Large intestine (tissue), 3 donors: ENCODE data around the gene RGS14. TPM values are rescaled to one million over a fixed set of nuclear protein-coding genes. Genes with fewer than 3 reads are reported as not detected.
A peak's percentile ranks its signal among the peaks of the same experiment; 100 is the strongest.

ENCODE experiments used
- DNase-seq, 2 donors: peaks; one replicate each; pipeline versions ENCODE4 v3.0.0 to v3.0.0-alpha.2; 2013
- H3K27ac ChIP-seq: one replicate; pipeline ENCODE4 v1.5.1; 2013; ENCODE audit warnings: low read length
- H3K27me3 ChIP-seq: 2 replicates; pipeline ENCODE4 v1.6.1; 2013; ENCODE audit warnings: low read length; ENCODE audit not compliant: control insufficient read depth, insufficient read depth
- H3K36me3 ChIP-seq: 2 replicates; pipeline ENCODE4 v1.6.1; 2013; ENCODE audit warnings: low read length; ENCODE audit not compliant: control insufficient read depth, insufficient read depth
- H3K4me1 ChIP-seq: one replicate; pipeline ENCODE4 v1.6.1; 2013; ENCODE audit warnings: low read length; ENCODE audit not compliant: control insufficient read depth, insufficient read depth
- H3K4me3 ChIP-seq: one replicate; pipeline ENCODE4 v1.5.1; 2013; ENCODE audit warnings: low read length
- H3K9me3 ChIP-seq: one replicate; pipeline ENCODE4 v1.6.1; 2013; ENCODE audit warnings: mild to moderate bottlenecking, low read depth, low read length, moderate library complexity; ENCODE audit not compliant: control insufficient read depth
- WGBS: methylation state at CpG from one replicate; pipeline ENCODE4 v1.1.5; 2013; ENCODE audit warnings: low lambda C conversion rate; ENCODE audit not compliant: insufficient coverage; 5-methylcytosine and 5-hydroxymethylcytosine counted together
- polyA plus RNA-seq: library from polyadenylated mRNA; unstranded; fragments of 120-200 nt; gene quantifications from one replicate; pipeline ENCODE4 v1.2.1, GENCODE V29; 2013

The RGS14 gene
- polyA plus RNA-seq, 1 donor: 20.0 TPM

DNA sequence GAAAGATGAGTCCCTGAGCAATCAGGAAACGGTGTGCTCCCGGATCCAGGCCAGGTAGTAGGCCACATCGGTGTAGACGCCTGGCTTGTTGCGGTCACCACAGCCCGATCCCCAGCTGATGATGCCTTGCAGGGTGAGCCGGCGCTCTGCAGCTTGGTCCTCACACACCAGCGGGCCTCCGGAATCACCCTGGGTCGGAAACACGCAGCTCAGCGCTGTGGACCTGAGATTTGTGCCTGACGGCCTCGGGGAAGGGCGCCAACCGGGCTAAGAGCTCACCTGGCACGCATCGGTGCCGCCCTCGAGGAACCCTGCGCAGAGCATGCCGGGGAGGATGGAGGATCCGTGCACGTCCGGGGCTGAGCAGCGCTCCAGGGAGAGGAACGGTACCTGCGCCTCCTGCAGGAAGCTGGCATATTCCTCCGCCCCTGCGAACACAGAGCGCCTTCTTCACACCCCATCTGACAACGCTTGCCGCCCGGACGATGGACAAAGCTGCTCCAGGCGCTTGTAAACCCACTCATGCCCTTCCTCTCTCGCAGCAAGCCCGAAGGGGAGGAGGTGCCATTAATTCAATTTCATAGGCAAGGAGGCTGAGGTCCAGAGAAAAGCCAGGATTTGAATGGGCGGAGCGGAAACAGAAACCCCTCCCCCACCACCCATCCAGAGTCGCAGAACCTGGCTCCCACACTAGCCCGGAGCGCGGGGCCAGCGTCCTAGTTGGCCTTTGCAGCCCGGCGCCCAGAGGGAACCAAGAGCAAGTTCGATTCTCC is 44.7 kb downstream of the RGS14 start:
- WGBS: no CpG with 5 or more reads among the region's 49 CpGs
- H3K36me3 ChIP-seq: no peaks in the 10 kb centered on the region
- peaks cover 36% of the 10 kb centered on the region for H3K4me1 ChIP-seq
- peaks cover 93% of the 10 kb centered on the region for H3K27me3 ChIP-seq
- peak; percentile 75 to 83 for DNase-seq
- peak overlapping the region; percentile 46 for H3K4me3 ChIP-seq
- H3K27ac ChIP-seq: no peak overlapping the region
- H3K9me3 ChIP-seq: peaks cover 18% of the 10 kb centered on the region

- peaks cover 36% of the 10 kb centered on the region for H3K4me1 ChIP-seq
- no peak overlapping the region for H3K27ac ChIP-seq
- peaks cover 89% of the 10 kb centered on the region for H3K27me3 ChIP-seq
- DNase-seq: peak in 1 of 2 donors; percentile 47
- WGBS: no CpG with 5 or more reads among the region's 61 CpGs
- H3K36me3 ChIP-seq: no peaks in the 10 kb centered on the region
- H3K9me3 ChIP-seq: peaks cover 18% of the 10 kb centered on the region
- H3K4me3 ChIP-seq: peak overlapping the region; percentile 46
Observed at GRCh38 chr5:177403102-177403791, 45.5 kb downstream of the RGS14 start.

- WGBS: no CpG with 5 or more reads among the region's 93 CpGs
- Histone ChIP-seq H3K9me3 (peaks cover 18% of the 10 kb centered on the region), H3K4me1 (peaks cover 36% of the 10 kb centered on the region), H3K4me3 (peak overlapping the region; percentile 46), H3K27me3 (peaks cover 85% of the 10 kb centered on the region), H3K36me3 (no peaks in the 10 kb centered on the region), H3K27ac (no peak overlapping the region)
- peak; percentile 77 to 81 for DNase-seq
Observed at GRCh38 chr5:177403792-177404640, 46.3 kb downstream of the RGS14 start.

GRCh38 chr5:177404641-177405179 is 47.0 kb downstream of the RGS14 start:
- H3K4me1 ChIP-seq: peaks cover 35% of the 10 kb centered on the region
- H3K27ac ChIP-seq: no peak overlapping the region
- WGBS: no CpG with 5 or more reads among the region's 16 CpGs
- peak overlapping the region; percentile 46 for H3K4me3 ChIP-seq
- no peak for DNase-seq
- no peaks in the 10 kb centered on the region for H3K36me3 ChIP-seq
- peaks cover 18% of the 10 kb centered on the region for H3K9me3 ChIP-seq
- H3K27me3 ChIP-seq: peaks cover 78% of the 10 kb centered on the region

DNA sequence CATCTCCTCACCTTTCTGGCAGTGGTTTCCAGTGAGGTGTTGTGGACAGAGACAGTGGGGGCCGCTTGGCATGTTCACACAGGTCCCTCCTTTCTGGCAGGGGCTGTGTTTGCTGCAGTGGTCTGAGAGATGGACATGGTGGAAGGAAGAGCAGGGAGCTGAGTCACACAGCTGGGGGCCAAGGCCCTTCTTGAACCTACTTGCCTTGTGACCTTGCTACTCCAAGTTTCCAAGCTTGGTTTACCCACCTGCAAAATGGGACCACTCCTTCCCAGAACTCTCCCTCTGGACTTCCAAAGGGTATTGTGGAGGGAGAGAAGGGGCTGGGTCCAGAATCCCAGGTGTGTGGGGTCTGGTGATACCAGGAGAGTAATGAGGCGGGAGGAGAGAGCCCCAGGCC is 47.6 kb downstream of the RGS14 start:
- H3K4me1 ChIP-seq: peaks cover 30% of the 10 kb centered on the region
- H3K9me3 ChIP-seq: peaks cover 15% of the 10 kb centered on the region
- no peak for DNase-seq
- no peak overlapping the region for H3K4me3 ChIP-seq
- no CpG with 5 or more reads among the region's 2 CpGs for WGBS
- H3K27ac ChIP-seq: no peak overlapping the region
- peaks cover 72% of the 10 kb centered on the region for H3K27me3 ChIP-seq
- H3K36me3 ChIP-seq: no peaks in the 10 kb centered on the region

- H3K4me3 ChIP-seq: no peak overlapping the region
- no peaks in the 10 kb centered on the region for H3K36me3 ChIP-seq
- WGBS: no CpG with 5 or more reads among the region's 5 CpGs
- peaks cover 26% of the 10 kb centered on the region for H3K4me1 ChIP-seq
- DNase-seq: no peak
- peaks cover 12% of the 10 kb centered on the region for H3K9me3 ChIP-seq
- no peak overlapping the region for H3K27ac ChIP-seq
- H3K27me3 ChIP-seq: peaks cover 67% of the 10 kb centered on the region
Observed at GRCh38 chr5:177405805-177406204, 48.1 kb downstream of the RGS14 start.

- H3K4me3 ChIP-seq: no peak within 1 kb of the TSS
- DNase-seq: no peak
- WGBS: no CpG with 5 or more reads among the region's 9 CpGs
Observed at GRCh38 chr5:177409043-177409801, 51.5 kb downstream of the RGS14 start, which contains the start of gene F12. Gene F12 (minus strand): TSS chr5:177409564. CDS start chr5:177409527, 37 bp downstream.

GRCh38 chr5:177410575-177410974 is 52.9 kb downstream of the RGS14 start:
- WGBS: no CpG with 5 or more reads among the region's 3 CpGs
- H3K9me3 ChIP-seq: no peaks in the 10 kb centered on the region
- no peak overlapping the region for H3K4me3 ChIP-seq
- H3K36me3 ChIP-seq: no peaks in the 10 kb centered on the region
- DNase-seq: no peak
- H3K27me3 ChIP-seq: peaks cover 19% of the 10 kb centered on the region
- H3K27ac ChIP-seq: no peak overlapping the region
- H3K4me1 ChIP-seq: peaks cover 9% of the 10 kb centered on the region

More at GRCh38 chr5:177409043-177409801, 51.5 kb downstream of the RGS14 start, which contains the start of gene F12:
- H3K27me3 ChIP-seq: peaks cover 33% of the 10 kb centered on the region
- H3K4me1 ChIP-seq: peaks cover 15% of the 10 kb centered on the region
- no peak within 1 kb of the TSS for H3K27ac ChIP-seq
- no peaks in the 10 kb centered on the region for H3K36me3 ChIP-seq
- no peaks in the 10 kb centered on the region for H3K9me3 ChIP-seq

DNA sequence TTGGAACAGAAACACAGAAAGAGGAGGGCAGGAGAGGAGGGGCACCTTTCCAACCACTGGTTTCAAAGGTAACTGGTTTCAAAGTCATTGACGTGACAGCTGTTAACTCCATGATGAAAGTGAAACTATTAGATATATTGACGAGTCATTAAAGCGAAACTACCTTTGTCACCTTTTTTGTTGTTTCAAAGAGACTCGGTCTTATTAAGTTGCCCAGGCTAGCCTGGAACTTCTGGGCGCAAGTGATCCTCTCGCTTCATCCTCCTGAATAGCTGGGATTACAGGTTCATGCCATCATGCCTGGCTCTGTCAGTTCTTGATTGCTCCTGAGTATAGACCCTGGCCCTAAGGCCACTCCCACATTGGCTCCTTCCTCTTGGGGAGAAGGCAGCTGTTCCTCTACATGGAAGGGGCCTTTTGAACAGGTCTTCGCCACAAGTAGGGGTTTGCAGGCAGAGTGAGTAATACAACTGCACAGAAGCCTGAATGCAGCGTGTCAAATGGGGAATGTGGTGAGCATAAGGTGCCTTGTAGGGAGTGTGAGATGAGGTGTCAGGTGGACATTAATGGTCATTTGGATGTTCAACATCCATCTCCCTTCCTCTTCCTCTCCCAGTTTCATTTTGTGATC is 55.0 kb downstream of the RGS14 start:
- no peaks in the 10 kb centered on the region for H3K36me3 ChIP-seq
- peaks cover under 1% of the 10 kb centered on the region for H3K27me3 ChIP-seq
- no peak overlapping the region for H3K27ac ChIP-seq
- no peaks in the 10 kb centered on the region for H3K9me3 ChIP-seq
- WGBS: no CpG with 5 or more reads among the region's 8 CpGs
- DNase-seq: peak; percentile 58 to 87
- H3K4me3 ChIP-seq: no peak overlapping the region
- H3K4me1 ChIP-seq: peaks cover 9% of the 10 kb centered on the region
